NCI-H1436 treated with DMSO at 0.1 percent for 48 hours (cell line): Measurements from ENCODE around the gene SLC9A5.

Source experiments
- DNase-seq: peaks from one replicate; lab custom pipeline; 2025; lab: John Stamatoyannopoulos, UW

Gene SLC9A5

DNA sequence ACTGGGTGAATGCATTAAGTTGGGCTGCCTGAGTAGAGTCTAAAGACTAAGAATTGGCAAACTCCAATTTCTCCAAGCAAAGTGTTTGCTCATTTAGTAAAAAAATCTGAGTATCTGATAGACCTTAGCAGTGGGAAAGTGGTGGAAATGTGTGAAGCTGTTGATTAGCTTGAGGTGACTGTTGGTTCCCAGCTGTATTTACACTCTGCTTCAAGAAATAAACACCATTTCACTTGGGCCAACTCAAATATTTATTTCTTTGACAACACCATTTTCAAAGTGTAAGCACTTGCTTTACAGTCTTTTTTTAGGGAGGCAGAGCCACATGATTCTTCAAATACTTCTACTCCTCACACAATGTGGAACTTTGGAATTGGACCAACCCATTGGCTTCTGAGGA, 69.1 kb downstream of the SLC9A5 start:
- DNase-seq = no peak
